Activated T-cell treated with anti-CD3 and anti-CD28 coated beads for 48 hours (primary cell): Measurements from ENCODE around the gene GK.
"Not testable (repeated sequence)": the region's sequence is repeated elsewhere in the genome, so short reads cannot be mapped to it uniquely, and the experiment has no call there.

Experiments used
- DNase-seq: peaks from one replicate; pipeline ENCODE4 v3.0.0-alpha.2; 2020; ENCODE audit warnings: low read depth

Gene GK

DNA sequence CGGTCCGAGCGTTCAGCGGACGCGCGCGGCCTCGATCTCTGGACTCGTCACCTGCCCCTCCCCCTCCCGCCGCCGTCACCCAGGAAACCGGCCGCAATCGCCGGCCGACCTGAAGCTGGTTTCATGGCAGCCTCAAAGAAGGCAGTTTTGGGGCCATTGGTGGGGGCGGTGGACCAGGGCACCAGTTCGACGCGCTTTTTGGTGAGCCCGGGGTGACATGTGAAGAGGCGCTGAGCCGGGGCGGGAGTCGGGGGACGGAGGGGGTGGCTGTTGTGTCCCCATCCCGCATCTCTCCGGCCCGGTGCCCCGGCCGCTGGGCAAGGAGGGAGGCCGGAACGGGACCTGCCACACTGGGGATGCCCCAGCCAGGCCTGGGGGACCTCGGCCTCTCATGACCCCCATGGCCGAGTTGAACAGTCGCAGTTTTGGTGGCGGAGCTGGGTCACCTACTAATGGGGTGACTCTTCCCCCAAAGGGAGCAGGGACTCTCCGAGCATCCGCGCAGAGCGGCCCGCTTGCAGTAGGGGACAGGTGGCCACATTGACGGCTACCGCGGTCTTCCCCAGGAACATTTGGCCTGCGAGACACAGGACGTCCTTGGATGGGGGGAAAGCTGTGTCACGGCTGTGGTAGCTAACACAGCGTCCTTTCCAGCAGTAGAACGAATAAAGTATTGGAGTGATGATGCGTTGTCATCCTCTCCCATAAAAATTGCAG lies at the start of gene GK:
TSS of gene GK (plus strand) at position 9 of the 717 bp plus-strand sequence. CDS start at position 124, 115 bp downstream.
- no peak for DNase-seq

DNA sequence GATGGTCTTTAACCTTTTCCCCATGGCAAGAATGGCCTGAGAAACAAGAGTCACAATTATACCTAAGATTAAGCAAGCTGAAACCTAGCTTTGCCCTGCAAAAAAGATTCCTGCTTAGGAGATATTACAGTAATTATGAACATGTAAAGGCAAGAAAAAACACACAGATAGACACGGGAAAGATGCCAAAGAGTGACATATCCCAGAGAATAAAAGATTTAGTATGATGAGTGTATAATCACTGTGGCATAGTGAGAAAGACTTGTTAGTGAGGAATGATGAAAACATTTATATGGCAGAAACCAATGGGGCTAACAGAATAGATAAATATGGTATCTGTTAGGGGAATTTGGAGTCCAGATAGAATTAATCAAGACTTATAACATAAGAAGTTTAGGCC lies 46.1 kb upstream of the GK start:
- no peak for DNase-seq

DNA sequence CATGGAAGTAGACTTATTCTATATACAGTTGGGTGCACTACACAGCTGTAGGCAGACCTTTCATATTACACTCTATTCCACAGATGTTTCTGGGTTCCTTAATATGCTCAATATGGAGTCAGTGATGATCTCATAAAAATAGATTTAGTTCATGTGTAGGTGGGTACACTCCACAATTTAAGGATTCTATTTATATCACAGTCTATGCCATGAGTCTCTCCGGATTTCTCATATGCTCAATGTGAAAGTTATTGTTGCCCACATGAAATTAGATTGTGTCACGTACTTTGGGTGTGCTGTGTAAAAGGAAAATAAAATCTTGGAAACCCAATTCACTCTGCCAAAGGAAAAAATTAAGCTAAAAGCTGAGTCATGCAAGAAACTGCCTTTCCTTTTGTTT lies 43.2 kb upstream of the GK start:
- DNase-seq = no peak

DNA sequence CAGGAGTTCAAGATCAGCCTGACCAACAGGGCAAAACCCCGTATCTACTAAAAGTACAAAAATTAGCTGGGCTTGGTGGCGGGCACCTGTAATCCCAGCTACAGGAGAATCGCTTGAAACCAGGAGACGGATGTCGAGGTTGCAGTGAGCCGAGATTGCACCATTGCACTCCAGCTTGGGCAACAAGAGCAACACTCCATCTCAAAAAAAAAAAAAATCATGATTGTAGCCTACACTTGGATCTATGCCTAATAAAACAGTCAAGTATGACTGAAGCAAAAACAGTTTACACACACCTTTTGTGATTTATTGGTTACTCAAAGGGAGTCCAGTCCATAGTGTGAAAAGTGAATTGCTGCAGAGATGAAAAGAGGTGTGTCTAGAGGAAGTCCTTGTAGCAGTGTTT lies 41.0 kb upstream of the GK start:
- DNase-seq = no peak

DNA sequence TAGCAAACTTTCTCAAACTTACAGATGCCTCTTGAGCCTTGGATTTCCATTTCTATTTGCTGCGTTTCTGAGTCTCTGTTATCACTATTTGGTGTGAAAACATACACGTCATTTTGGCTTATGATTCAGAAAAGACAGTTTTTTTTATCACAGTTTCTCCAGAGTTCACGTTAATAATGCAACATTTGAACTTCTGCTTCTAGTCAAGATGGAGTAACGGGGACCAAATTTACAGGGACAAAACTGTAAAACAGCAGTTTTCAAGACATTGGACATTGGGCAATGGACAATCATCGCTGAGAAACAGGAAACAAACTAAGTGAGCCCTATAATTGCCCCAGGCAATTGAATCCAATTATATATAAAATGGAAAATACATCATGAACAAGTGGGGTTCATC lies 39.5 kb upstream of the GK start:
- DNase-seq = no peak

DNA sequence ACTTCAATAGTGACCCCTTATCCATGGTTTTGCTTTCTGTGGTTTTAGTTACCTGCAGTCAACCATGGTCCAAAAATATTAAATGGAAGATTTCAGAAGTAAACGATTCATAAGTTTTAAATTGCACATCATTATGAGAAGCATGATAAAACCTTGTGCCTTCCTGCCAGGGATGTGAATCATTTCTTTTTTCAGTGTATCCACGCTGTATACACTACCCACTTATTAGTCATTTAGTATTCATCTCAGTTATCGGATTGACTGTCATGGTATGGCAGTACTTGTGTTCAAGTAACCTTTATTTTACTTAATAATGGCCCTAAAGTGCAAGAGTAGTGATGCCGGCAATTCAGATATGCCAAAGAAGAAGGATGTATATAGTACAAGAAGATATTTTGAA lies 38.0 kb upstream of the GK start:
- DNase-seq = no peak

DNA sequence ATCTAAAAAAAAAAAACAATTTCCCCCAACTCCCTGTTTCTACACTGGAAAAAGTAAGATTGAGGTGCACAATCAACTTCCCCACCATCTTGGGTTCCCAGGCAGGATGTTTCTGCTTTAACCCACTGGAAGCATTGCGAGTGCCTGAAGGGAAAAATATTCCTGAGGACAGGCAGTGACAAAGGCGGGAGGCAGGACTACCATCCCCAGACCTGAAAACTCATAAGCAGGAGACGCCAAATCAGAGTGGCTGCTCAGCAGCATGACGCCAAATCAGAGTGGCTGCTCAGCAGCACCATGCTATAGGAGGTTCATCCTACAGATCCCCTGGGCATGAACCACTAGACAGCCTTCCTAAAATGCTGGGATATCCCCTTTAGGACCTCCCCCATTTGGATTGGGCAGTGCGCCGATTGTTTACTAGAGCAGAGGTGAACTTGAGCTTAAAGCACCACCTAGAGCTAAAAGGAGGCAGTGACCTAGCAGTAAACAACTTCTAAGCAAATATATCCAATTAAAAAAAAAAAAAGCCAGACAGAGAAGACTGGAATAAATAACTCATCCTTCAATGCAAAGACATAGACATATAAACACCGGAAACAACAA lies 35.0 kb upstream of the GK start:
- no peak for DNase-seq

DNA sequence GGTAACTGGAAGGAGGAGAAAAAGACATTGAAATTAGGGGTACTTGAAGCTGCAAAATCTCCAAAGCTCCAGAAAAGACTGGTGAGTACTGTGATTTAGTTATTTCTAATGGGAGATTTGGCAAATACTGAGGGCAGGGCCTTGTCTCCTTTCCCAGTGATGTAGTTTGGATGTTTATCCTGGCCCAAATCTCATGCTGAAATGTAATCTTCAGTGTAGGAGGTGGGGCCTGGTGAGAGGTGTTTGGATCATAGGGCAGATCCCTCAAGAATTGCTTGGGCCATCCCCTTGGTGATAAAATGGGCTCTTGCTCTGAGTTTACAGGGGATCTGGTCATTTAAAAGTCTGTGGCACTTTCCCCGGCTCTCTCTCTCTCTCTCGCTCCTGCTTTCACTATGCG lies 33.1 kb upstream of the GK start:
- no peak for DNase-seq

DNA sequence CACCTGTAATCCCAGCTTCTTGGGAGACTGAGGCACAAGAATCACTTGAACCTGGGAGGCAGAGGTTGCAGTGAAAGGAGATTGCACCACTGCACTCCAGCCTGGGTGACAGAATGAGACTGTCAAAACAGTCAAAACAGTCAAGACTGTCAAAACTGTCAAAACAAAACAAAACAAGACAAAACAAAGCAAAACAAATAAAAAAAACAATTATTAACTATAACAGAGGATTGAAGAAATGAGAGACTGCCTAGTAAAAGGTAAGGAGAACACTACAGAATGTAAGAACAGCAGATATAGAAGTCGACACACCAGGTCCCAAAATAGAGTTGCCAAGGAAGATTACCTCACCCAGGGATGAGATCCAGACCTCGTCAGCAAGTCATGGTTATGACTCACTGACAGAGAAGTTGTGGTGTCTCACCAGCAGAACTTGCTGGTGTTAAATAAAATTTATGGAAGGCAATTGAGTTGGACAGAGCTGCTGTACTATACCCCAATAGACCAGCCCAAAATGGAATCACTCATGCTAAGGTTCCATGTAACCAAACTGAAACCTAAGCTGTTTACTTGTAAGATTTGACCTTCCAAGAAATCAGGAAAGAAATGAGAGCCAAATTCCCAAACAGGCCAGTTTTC lies 32.1 kb upstream of the GK start:
- DNase-seq = no peak

DNA sequence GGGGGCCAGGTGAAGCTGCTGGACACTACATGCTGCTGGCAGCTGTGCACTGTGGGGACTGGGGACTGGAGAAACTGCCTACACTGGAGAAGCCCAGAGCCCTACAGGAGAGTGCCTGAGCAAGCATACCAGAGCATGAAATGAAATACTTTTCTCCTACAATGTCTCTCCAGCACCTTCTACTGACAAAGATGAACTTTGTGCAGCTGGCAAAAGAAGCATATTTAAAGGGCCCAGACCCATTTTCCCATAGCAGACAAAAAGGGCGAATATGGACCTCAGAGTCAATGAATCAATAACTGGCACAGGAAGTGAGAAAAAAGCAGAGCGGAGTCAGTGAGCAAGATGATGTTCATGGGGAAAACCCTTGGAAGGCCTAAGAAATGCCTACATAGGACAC lies 30.9 kb upstream of the GK start:
- no peak for DNase-seq

DNA sequence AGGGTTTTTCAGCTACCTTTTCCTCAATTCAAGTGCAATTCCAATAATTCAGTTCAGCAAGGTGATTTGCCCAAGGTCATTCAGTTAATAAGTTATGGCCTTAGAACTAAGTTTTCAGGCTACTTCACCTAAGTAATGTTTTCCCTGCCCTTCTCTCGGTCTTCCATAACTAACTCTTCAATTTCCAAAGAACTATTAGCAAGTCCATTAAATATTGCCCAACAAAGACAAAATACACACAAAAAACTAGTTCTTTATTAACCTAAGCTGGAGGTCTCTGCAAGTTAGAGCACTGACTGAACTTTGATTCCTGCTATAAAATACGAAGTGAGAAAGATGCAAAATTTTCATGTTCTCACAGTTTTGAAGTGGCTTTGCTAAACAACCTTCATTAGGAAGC lies 26.8 kb upstream of the GK start:
- no peak for DNase-seq

DNA sequence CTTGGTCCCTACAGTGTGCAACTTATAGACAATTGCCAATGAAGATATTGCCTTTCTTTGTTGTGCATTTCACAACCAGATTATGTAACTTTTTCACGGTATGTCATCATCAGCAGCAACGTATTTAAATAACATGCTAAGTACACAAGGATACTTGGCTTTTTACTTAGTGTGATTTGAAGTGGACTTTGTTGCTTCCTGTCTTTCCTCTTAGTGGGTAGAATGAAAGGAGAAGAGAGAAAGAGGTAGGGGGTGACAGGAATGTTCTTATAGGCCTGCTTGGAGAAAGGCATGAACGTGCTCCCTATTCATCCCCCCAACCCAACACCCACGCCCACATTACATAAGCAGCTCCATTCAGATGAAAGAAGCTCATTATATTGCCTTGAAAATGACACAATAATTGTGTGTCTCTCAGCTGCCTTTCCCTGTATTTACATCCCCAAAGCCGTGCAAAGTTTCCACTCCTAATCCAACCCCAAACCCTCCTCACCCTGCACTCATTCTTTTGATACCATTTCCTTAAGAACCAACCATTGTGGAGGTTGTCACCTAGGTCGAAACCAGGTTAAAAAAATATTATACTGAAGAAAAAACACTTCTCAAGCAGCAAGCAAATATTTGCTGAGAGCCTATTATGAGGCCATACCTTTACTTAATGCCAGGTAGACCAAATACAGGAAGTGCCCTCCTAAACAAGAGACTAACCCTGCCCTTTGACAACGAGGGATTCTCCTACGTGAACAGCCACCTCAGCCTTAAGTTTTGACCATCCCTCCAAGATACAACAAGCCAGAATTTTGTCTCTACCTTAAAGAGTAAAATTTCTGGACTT lies 25.2 kb upstream of the GK start:
- no peak for DNase-seq

DNA sequence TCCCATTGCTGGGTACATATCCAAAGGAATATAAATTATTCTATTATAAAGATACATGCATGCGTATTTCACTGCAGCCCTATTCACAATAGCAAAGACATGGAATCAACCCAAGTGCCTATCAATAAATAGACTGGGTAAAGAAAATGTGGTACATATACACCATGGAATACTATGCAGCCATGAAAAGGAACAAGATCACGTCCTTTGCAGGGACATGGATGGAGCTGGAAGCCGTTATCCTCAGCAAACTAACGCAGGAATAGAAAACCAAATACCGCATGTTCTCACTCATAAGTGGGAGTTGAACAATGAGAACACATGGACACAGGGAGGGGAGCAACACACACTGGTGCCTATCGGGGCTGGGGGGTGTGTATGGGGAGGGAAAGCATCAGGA lies 19.2 kb upstream of the GK start:
- DNase-seq = not testable (repeated sequence)

DNA sequence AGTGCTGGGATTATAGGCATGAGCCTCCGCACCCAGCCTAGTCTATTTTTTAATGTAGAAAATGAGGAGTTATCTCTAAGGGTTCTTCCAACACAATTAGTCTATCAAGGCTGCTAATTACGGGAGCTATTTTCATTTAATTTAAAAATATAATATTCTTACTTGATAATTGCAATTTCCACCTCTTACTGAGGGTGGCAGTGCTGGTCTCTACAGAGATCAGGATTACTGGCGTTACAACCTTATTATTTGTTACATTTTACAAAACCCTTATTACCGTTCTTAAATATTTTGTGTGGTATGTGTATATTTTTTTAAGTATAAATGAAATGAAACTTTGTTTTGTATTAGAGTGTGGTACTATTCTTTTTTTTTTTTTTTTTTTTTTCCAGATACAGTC lies 17.6 kb upstream of the GK start:
- no peak for DNase-seq

DNA sequence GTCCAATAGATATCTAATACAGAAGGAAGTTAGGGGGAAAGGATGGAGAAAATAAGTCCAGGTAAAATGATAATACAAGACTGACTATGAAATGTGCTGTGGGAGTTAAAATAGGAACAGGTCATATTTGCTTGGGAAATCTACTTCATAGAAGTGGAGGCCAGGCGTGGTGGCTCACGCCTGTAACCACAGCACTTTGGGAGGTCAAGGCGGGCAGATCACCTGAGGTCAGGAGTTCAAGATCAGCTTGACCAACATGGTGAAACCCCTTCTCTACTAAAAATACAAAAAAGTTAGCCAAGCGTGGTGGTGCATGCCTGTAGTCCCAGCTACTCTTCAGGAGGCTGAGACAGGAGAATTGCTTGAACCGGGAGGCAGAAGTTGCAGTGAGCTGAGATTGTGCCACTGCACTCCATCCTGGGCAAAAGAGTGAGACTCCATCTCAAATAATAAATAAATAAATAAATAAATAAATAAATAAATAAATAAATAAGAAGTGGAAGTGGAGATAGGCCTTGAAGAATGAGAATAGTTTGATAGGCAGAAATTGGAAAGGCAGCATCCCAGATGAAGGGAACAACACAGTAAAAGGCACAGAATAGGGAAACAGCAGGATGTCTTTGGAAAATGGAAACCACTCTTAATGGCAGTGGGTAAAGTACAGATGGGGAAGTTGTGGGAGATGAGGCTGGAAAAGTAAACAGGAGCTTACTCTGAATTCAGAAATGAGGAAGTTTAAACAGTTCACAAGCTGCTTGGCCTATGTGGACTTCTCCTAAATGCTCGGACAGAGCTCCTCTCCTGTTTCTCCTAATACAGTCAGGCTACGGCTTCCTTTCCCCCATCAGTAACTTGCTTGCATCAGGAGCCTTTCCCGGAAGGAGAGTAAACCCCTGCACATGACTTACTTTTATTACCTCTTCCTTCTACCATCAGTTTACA lies 15.1 kb upstream of the GK start:
- no peak for DNase-seq

DNA sequence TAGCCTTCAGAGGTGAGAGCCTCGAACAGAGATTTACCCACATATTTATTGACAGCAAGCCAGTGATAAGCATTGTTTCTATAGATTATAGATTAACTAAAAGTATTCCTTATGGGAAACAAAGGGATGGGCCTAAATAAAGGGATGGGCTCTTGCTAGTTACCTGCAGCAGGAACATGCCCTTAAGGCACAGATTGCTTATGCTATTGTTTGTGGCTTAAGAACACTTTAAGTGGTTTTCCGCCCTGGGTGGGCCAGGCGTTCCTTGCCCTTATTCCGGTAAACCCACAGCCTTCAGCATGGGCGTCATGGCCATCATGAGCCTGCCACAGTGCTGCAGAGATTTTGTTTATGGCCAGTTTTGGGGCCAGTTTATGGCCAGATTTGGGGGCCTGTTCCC lies 13.5 kb upstream of the GK start:
- DNase-seq = not testable (repeated sequence)

DNA sequence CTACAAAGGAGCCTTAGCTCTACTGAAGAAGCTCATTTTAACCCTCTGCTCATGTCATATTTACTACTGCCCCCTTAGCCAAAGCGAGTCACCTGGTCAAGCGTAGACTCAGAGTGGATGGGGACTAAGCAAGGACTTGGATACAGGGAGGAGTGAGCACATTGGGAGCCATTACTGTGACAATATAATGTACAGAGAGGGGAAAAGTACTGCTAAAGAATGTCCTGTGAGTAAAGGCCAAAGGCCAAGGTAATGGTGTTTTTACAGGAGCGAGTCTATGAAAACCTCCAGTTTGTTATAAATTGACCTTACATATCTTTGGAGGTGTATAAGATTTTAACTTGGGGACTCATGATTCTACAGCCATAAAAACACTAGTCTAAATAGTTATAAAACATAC lies 10.6 kb upstream of the GK start:
- no peak for DNase-seq

DNA sequence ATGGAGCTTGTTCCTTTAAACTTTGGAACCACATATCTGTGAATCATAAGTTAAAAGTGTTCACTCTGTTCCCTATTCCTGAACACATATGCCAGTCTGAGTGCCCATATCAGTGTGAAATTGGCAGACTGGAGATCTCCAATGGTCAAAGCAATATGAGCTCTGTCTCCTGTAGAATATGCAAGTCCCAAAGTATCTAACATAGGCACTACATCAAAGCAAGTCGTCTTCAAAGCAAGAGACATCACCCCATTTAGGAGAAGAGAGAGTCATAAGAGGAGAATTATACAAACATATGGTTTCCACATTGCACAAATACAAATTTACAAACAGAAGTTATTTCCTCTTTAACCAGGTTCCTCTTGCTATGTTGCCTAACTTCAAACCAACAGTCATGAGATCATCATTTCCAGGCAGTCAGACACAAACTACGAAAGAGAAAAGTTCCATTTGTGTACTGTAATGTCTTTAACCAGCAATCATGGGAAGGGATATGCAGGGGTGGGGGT lies 9.9 kb upstream of the GK start:
- no peak for DNase-seq

DNA sequence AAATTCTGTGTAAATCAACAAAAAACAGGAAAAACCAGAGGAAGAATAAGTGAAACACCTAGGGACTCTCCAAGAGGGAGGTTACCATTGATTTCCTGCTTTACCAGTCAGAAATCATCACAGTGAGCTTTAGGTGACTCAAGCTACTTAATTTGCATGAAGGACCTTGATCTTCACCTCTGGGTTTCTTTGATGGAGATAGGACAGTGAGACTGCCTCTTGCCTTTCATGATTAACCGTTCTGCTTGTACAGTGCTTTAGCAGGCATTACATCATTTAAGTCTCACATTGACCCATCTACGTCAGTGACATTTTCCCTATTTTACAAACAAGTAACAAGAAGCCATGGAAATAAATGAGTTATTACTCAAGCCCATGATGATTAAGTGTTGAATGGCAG lies 3.4 kb upstream of the GK start:
- no peak for DNase-seq

DNA sequence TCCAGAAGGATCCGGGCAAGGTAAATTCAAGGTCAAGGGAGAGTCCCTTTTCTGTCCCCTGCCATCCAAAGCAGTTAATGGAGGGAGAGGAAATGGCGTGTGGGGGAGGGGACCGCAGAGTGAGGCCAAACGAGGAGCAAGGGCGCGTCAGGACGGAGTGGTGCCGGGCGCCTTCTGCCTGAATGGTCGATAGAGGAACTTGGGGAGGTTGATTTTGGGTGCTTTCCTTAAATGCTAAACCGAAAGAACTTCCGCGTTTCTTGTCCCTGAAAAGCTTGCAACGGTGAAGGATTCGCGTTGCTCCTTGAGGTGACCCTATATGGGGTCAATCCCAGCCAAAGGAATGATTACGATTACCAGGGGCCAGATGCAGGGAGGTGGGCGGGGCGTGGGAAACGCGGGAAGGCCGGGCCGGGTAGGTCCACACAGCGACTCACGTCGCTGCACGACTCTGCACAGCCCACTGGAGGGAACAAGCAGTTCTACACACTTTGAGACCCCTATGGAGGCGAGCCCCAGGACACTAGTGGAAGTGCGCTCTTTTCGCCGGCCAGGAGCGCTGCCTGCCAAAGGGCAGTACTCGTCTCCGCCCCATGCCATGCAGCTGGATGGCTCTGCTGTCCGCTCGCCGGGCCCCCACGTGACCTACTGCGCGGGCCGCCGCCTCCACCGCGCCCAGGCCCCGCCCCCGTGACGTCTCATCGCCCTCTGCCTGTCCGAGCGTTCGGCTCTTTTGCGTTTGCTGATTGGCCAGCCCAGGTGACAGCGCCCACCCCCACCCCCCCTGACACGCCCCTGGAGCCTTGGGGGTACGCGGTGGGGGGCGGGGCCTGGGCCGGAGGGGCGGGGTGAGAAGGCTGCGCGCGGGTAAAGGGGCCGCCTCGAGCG lies 452 bp upstream of the GK start:
- peak; percentile 89 for DNase-seq
